IPS-NIHi7 (cell line): ENCODE results near the gene FOXP1.
A peak's percentile ranks its signal among the peaks of the same experiment; 100 is the strongest.
"Not testable (repeated sequence)": the region's sequence is repeated elsewhere in the genome, so short reads cannot be mapped to it uniquely, and the experiment has no call there.

Experiments used
- DNase-seq: peaks from one replicate; pipeline ENCODE4 v3.0.0; 2012; ENCODE audit warnings: mixed read lengths; ENCODE audit errors: extremely low spot score

Gene FOXP1

GRCh38 chr3:71041371-71041770 lies 542.2 kb downstream of the FOXP1 start:
- DNase-seq = no peak

GRCh38 chr3:71039332-71039731 lies 544.2 kb downstream of the FOXP1 start:
- no peak for DNase-seq

- DNase-seq = no peak
Observed at GRCh38 chr3:71037775-71038174, 545.8 kb downstream of the FOXP1 start.

- DNase-seq = no peak
Observed at GRCh38 chr3:71035886-71036285, 547.6 kb downstream of the FOXP1 start.

GRCh38 chr3:71035314-71035713 lies 548.2 kb downstream of the FOXP1 start:
- no peak for DNase-seq

GRCh38 chr3:71033681-71034220 lies 549.8 kb downstream of the FOXP1 start:
- DNase-seq = no peak

- DNase-seq = no peak
Observed at GRCh38 chr3:71031914-71032521, 551.5 kb downstream of the FOXP1 start.

GRCh38 chr3:71031181-71031580 lies 552.3 kb downstream of the FOXP1 start:
- no peak for DNase-seq

- DNase-seq = no peak
Observed at GRCh38 chr3:71030748-71031147, 552.8 kb downstream of the FOXP1 start.

- no peak for DNase-seq
Observed at GRCh38 chr3:71029770-71030169, 553.8 kb downstream of the FOXP1 start.

GRCh38 chr3:71028802-71029201 lies 554.7 kb downstream of the FOXP1 start:
- no peak for DNase-seq

GRCh38 chr3:71028184-71028583 lies 555.3 kb downstream of the FOXP1 start:
- DNase-seq = no peak

GRCh38 chr3:71026634-71027578 lies 556.6 kb downstream of the FOXP1 start:
- no peak for DNase-seq

- no peak for DNase-seq
Observed at GRCh38 chr3:71025516-71025915, 558.0 kb downstream of the FOXP1 start.

GRCh38 chr3:71025010-71025409 lies 558.5 kb downstream of the FOXP1 start:
- no peak for DNase-seq

GRCh38 chr3:71022551-71023335 lies 560.8 kb downstream of the FOXP1 start:
- peak; percentile 70 for DNase-seq

- no peak for DNase-seq
Observed at GRCh38 chr3:71018799-71019198, 564.7 kb downstream of the FOXP1 start.

GRCh38 chr3:71016178-71016845 lies 567.2 kb downstream of the FOXP1 start:
- no peak for DNase-seq

- DNase-seq = not testable (repeated sequence)
Observed at GRCh38 chr3:71014616-71015015, 568.9 kb downstream of the FOXP1 start.

GRCh38 chr3:71012971-71013370 lies 570.6 kb downstream of the FOXP1 start:
- no peak for DNase-seq

- no peak for DNase-seq
Observed at GRCh38 chr3:71011565-71012287, 571.8 kb downstream of the FOXP1 start.
